GM12873 (cell line): Measurements from ENCODE around the gene B3GALNT2.

ENCODE experiments used
- TF ChIP-seq, protein P1 (sequence below): IDR thresholded peaks from 2 replicates; pipeline ENCODE4 v1.5.1; 2012; ENCODE audit warnings: low read depth, mild to moderate bottlenecking, moderate library complexity, low read length, control low read depth; ENCODE audit not compliant: insufficient read depth; ENCODE audit errors: missing control alignments

Gene B3GALNT2

DNA sequence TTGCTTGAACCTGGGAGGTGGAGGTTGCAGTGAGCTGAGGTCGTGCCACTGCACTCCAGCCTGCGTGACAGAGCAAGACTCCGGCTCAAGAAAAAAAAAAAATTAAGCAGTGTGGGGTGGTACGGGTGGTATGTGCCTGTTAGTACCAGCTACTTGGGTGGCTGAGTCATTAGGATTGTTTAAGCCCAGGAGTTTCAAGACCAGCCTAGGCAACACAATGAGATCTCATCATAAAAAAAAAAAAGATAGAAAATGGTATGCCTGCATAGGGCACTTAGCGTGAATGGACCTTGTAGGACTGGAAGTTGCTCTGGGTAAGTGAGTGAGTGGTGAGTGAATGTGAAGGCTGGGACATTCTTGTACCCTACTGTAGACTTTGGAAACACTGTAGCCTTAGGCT lies 100.1 kb downstream of the B3GALNT2 start:
- TF ChIP-seq, protein P1, sequence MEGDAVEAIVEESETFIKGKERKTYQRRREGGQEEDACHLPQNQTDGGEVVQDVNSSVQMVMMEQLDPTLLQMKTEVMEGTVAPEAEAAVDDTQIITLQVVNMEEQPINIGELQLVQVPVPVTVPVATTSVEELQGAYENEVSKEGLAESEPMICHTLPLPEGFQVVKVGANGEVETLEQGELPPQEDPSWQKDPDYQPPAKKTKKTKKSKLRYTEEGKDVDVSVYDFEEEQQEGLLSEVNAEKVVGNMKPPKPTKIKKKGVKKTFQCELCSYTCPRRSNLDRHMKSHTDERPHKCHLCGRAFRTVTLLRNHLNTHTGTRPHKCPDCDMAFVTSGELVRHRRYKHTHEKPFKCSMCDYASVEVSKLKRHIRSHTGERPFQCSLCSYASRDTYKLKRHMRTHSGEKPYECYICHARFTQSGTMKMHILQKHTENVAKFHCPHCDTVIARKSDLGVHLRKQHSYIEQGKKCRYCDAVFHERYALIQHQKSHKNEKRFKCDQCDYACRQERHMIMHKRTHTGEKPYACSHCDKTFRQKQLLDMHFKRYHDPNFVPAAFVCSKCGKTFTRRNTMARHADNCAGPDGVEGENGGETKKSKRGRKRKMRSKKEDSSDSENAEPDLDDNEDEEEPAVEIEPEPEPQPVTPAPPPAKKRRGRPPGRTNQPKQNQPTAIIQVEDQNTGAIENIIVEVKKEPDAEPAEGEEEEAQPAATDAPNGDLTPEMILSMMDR: no peak

DNA sequence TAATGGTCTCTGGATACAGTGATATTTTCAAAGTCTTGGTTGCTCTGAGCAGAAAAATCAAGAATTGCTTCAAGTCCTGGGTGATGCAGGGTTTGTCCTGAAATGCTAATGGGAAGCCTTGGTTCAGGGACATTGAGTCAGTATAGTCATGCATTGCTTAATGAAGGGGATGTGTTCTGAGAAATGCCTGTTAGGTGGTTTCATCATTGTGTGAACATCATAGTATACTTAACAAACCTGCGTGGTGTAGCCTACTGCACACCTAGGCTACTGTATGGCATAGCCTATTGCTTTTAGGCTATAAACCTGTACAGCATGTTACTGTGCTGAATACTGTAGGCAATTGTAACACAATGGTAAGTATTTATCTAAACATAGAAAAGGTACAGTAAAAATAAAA lies 100.7 kb downstream of the B3GALNT2 start:
- TF ChIP-seq, protein P1: no peak

DNA sequence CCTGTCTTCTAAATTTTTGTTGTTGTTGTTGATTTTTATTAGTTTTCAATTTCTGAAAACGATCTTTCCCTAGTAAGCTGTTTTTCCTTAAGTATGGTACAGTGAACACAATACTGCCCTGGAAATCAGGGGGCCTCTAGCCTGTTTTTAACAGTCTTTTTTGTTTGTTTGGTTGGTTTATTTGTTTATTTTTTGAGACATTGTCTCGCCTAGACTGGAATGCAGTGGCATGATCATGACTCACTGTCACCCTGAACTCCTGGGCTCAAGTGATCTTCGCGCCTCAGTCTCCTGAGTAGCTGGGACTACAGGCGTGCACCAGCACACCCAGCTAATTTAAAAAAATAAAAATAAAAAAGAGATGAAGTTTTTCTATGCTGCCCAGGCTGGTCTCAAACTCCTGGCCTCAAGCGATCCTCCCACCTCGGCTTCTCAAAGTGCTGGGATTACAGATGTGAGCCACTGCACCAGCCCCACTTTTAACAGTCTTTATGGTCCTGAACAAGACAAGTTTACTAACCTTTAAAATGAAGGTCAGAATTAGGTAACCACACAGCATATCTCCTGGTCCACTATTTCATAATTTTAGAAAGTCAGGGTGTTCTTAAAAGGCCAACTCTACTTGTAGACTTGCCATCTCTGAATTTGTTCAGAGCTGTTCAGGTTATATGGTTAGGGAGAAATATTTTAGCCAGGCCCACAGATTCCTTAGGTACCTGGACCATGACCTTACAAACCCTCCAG lies 101.6 kb downstream of the B3GALNT2 start:
- TF ChIP-seq, protein P1: no peak

DNA sequence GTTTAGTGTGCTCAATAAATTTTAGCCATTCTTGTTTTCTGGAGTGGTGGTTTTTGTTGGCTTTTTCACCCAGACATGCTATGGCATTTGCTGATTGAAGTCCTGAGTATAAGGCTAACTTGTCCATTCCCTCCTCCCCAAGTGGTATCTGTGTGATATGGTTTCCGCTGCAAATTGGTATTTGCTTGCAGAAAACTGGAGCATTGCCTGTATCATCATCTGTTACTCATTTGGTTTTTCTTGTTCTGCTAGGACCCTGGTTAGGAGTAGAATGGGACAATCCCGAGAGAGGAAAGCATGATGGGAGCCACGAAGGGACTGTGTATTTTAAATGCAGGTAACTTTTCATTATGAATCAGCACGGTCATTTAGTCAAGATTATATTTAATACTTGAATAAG lies 103.0 kb downstream of the B3GALNT2 start:
- TF ChIP-seq, protein P1: no peak
